SK-N-SH (cell line): Measurements from ENCODE around the gene CACNA1D.

Experiments used
- CTCF ChIP-seq: fragments of 200-600 bp; sonication (generic); IDR thresholded peaks from 2 replicates; pipeline ENCODE4 v1.6.1; 2017; ENCODE audit warnings: antibody characterized with exemption, mild to moderate bottlenecking, moderate library complexity
- REST ChIP-seq: IDR thresholded peaks from 2 replicates; pipeline ENCODE4 v1.6.1; 2012; ENCODE audit warnings: mild to moderate bottlenecking, low read depth, low read length, moderate library complexity

- TF ChIP-seq CTCF (no peak), REST (no peak)
Measured at GRCh38 chr3:53758846-53759245, 264.4 kb downstream of the CACNA1D start.
